ENCODE data around the gene TP53I11. TPM values are rescaled to one million over a fixed set of nuclear protein-coding genes. Genes with fewer than 3 reads are reported as not detected.

TP53I11 gene
- total RNA-seq, 1 donor = 47.8 TPM

- Histone ChIP-seq H3K27ac (ENCODE audit: low read depth, low read length) (no peak overlapping the region), H3K9me3 (ENCODE audit: low read depth, low read length) (no peaks in the 10 kb centered on the region), H3K4me2 (ENCODE audit: insufficient read depth, low read length) (peak overlapping the region; percentile 41), H3K36me3 (ENCODE audit: insufficient read depth, low read length) (no peaks in the 10 kb centered on the region), H3K4me3 (ENCODE audit: insufficient read depth, low read length) (no peak overlapping the region), H3K4me1 (ENCODE audit: insufficient read depth, low read length) (no peaks in the 10 kb centered on the region), H3K27me3 (ENCODE audit: insufficient read depth, low read length) (peaks cover 3% of the 10 kb centered on the region), H4K20me1 (ENCODE audit: insufficient read depth, low read length) (no peaks in the 10 kb centered on the region), H3K79me2 (ENCODE audit: insufficient read depth, low read length) (no peaks in the 10 kb centered on the region), H2AFZ (ENCODE audit: low read length) (no peak overlapping the region)
- TF ChIP-seq, protein P1, sequence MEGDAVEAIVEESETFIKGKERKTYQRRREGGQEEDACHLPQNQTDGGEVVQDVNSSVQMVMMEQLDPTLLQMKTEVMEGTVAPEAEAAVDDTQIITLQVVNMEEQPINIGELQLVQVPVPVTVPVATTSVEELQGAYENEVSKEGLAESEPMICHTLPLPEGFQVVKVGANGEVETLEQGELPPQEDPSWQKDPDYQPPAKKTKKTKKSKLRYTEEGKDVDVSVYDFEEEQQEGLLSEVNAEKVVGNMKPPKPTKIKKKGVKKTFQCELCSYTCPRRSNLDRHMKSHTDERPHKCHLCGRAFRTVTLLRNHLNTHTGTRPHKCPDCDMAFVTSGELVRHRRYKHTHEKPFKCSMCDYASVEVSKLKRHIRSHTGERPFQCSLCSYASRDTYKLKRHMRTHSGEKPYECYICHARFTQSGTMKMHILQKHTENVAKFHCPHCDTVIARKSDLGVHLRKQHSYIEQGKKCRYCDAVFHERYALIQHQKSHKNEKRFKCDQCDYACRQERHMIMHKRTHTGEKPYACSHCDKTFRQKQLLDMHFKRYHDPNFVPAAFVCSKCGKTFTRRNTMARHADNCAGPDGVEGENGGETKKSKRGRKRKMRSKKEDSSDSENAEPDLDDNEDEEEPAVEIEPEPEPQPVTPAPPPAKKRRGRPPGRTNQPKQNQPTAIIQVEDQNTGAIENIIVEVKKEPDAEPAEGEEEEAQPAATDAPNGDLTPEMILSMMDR (IDR thresholded peaks at IDR 0.05; ENCODE audit: extremely low read depth, low read depth, low read length) = peak; percentile 82
- peak; percentile 97 for DNase-seq (ENCODE audit: insufficient read length, low spot score, missing footprints)
These were observed 39.5 kb downstream of the TP53I11 start for GRCh38 chr11:44911029-44911814.

GRCh38 chr11:44910591-44910990, 40.1 kb downstream of the TP53I11 start:
- no peak overlapping the region for H3K4me2 ChIP-seq (ENCODE audit: insufficient read depth, low read length)
- H3K27me3 ChIP-seq (ENCODE audit: insufficient read depth, low read length) = peaks cover 3% of the 10 kb centered on the region
- no peaks in the 10 kb centered on the region for H3K79me2 ChIP-seq (ENCODE audit: insufficient read depth, low read length)
- H3K4me1 ChIP-seq (ENCODE audit: insufficient read depth, low read length) = no peaks in the 10 kb centered on the region
- TF ChIP-seq, protein P1 (IDR thresholded peaks at IDR 0.05; ENCODE audit: extremely low read depth, low read depth, low read length) = no peak
- no peaks in the 10 kb centered on the region for H4K20me1 ChIP-seq (ENCODE audit: insufficient read depth, low read length)
- no peak overlapping the region for H3K4me3 ChIP-seq (ENCODE audit: insufficient read depth, low read length)
- no peaks in the 10 kb centered on the region for H3K36me3 ChIP-seq (ENCODE audit: insufficient read depth, low read length)
- DNase-seq (ENCODE audit: insufficient read length, low spot score, missing footprints) = no peak
- no peak overlapping the region for H3K27ac ChIP-seq (ENCODE audit: low read depth, low read length)
- H2AFZ ChIP-seq (ENCODE audit: low read length) = no peak overlapping the region
- H3K9me3 ChIP-seq (ENCODE audit: low read depth, low read length) = no peaks in the 10 kb centered on the region

GRCh38 chr11:44909557-44909956, 41.1 kb downstream of the TP53I11 start:
- no peak overlapping the region for H3K27ac ChIP-seq (ENCODE audit: low read depth, low read length)
- no peak overlapping the region for H3K4me3 ChIP-seq (ENCODE audit: insufficient read depth, low read length)
- H3K36me3 ChIP-seq (ENCODE audit: insufficient read depth, low read length) = no peaks in the 10 kb centered on the region
- TF ChIP-seq, protein P1 (IDR thresholded peaks at IDR 0.05; ENCODE audit: extremely low read depth, low read depth, low read length) = no peak
- no peaks in the 10 kb centered on the region for H4K20me1 ChIP-seq (ENCODE audit: insufficient read depth, low read length)
- H3K79me2 ChIP-seq (ENCODE audit: insufficient read depth, low read length) = no peaks in the 10 kb centered on the region
- no peaks in the 10 kb centered on the region for H3K4me1 ChIP-seq (ENCODE audit: insufficient read depth, low read length)
- H3K27me3 ChIP-seq (ENCODE audit: insufficient read depth, low read length) = peaks cover 3% of the 10 kb centered on the region
- H2AFZ ChIP-seq (ENCODE audit: low read length) = no peak overlapping the region
- no peaks in the 10 kb centered on the region for H3K9me3 ChIP-seq (ENCODE audit: low read depth, low read length)
- H3K4me2 ChIP-seq (ENCODE audit: insufficient read depth, low read length) = no peak overlapping the region
- DNase-seq (ENCODE audit: insufficient read length, low spot score, missing footprints) = no peak

- no peaks in the 10 kb centered on the region for H3K79me2 ChIP-seq (ENCODE audit: insufficient read depth, low read length)
- H3K4me3 ChIP-seq (ENCODE audit: insufficient read depth, low read length) = no peak overlapping the region
- H2AFZ ChIP-seq (ENCODE audit: low read length) = no peak overlapping the region
- H3K36me3 ChIP-seq (ENCODE audit: insufficient read depth, low read length) = no peaks in the 10 kb centered on the region
- no peaks in the 10 kb centered on the region for H3K4me1 ChIP-seq (ENCODE audit: insufficient read depth, low read length)
- H3K27ac ChIP-seq (ENCODE audit: low read depth, low read length) = no peak overlapping the region
- no peak overlapping the region for H3K4me2 ChIP-seq (ENCODE audit: insufficient read depth, low read length)
- DNase-seq (ENCODE audit: insufficient read length, low spot score, missing footprints) = no peak
- no peaks in the 10 kb centered on the region for H4K20me1 ChIP-seq (ENCODE audit: insufficient read depth, low read length)
- no peaks in the 10 kb centered on the region for H3K9me3 ChIP-seq (ENCODE audit: low read depth, low read length)
- TF ChIP-seq, protein P1 (IDR thresholded peaks at IDR 0.05; ENCODE audit: extremely low read depth, low read depth, low read length) = no peak
- peaks cover 6% of the 10 kb centered on the region for H3K27me3 ChIP-seq (ENCODE audit: insufficient read depth, low read length)
These were observed 44.0 kb downstream of the TP53I11 start for GRCh38 chr11:44906649-44907048.
